ENCODE measurements around the gene ADAMTS2.

DNA sequence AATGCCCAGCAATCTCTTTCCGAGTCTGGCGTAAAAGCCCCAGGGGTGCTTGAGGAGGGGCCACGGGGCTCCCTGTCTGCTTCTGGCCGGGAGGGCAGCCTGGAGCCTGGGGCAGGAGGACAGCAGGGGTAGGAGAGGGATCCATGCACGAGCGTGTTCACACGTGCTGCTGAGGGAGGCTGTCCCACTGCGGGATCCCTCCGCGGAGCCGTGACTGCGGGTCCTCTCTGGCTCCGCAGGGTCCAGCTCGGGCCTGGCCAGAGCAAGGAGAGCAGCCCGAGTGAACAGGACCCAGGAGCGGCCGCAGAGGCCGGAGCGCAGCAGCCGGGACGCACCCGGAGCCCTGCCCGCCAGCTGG lies 206.7 kb downstream of the ADAMTS2 start:
- TF ChIP-seq CTCF (IDR thresholded peaks at IDR 0.05; ENCODE audit: borderline replicate concordance, extremely low read depth, low read length, poor library complexity, severe bottlenecking), result no peak
- no peak for TF ChIP-seq EZH2 (IDR thresholded peaks at IDR 0.05; ENCODE audit: borderline replicate concordance, low read depth, low read length, severe bottlenecking)

All from DND-41 (cell line).